NB4 (cell line): ENCODE measurements around the gene ANKRD22.
"Not testable (repeated sequence)": the region's sequence is repeated elsewhere in the genome, so short reads cannot be mapped to it uniquely, and the experiment has no call there.

Experiments
- DNase-seq: peaks from one replicate; pipeline ENCODE4 v3.0.0; 2010; ENCODE audit warnings: low read depth
- H3K4me3 ChIP-seq: one replicate; pipeline ENCODE4 v1.5.1; 2011; ENCODE audit warnings: mild to moderate bottlenecking, low read depth, low read length, moderate library complexity
- CTCF ChIP-seq: IDR thresholded peaks from one replicate; pipeline ENCODE4 v1.5.1; 2012; ENCODE audit warnings: low read depth, low read length
- MYC ChIP-seq: IDR thresholded peaks from 2 replicates; pipeline ENCODE4 v1.6.1; 2011; ENCODE audit warnings: low read depth, low read length
- POLR2A ChIP-seq: IDR thresholded peaks from 2 replicates; pipeline ENCODE4 v1.6.1; 2011; ENCODE audit warnings: mild to moderate bottlenecking; ENCODE audit not compliant: insufficient read length; ENCODE audit errors: extremely low read depth
- TF ChIP-seq, protein P1 (sequence below): IDR thresholded peaks from 2 replicates; pipeline ENCODE4 v1.6.1; 2011; ENCODE audit warnings: low read depth, low read length

Gene ANKRD22

DNA sequence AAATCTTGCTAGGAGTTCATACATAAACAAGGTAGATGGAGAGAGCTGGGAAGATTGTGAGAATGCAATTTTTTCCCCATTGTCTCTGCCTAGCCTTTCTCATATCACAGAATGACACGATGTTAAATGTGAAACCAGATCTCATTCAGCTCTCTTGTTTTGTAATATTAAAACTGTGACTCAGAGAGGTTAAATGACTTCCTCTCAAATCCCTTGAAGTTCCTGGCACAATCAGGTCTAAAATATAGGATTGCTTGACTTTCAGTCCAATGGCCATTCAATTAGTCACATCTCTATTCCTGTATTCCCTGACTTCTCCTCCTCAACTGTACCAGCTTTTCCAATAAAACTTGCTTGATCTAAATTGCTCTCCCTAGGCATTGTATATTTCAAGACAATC, 3.1 kb downstream of the ANKRD22 start:
- peak; percentile 63 for DNase-seq
- H3K4me3 ChIP-seq = peak overlapping the region; percentile 70
- no peak for TF ChIP-seq CTCF
- no peak for TF ChIP-seq MYC
- no peak for TF ChIP-seq POLR2A
- TF ChIP-seq, protein P1, sequence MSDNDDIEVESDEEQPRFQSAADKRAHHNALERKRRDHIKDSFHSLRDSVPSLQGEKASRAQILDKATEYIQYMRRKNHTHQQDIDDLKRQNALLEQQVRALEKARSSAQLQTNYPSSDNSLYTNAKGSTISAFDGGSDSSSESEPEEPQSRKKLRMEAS = no peak

DNA sequence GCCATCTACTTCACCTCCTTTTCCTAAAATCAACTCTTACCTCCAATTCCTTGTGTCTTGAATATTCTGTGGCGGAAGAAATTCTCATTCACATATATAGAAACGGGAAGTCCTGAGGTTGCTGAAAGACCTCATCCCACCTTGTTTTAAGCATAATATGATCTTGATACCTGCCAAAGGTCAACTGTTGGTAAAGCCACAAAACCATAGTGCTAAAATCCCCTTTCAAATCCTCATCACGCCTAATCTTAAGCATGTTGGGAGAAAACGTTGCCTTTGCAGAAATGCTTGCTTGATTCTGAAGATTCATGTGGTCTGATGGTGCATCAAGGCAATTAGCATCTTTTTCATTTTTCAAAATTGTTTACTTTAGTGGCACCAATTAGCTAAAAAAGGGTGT, 8.5 kb downstream of the ANKRD22 start:
- DNase-seq = no peak
- H3K4me3 ChIP-seq = no peak overlapping the region
- no peak for TF ChIP-seq CTCF
- TF ChIP-seq POLR2A = no peak
- TF ChIP-seq, protein P1 = no peak
- TF ChIP-seq MYC = no peak

DNA sequence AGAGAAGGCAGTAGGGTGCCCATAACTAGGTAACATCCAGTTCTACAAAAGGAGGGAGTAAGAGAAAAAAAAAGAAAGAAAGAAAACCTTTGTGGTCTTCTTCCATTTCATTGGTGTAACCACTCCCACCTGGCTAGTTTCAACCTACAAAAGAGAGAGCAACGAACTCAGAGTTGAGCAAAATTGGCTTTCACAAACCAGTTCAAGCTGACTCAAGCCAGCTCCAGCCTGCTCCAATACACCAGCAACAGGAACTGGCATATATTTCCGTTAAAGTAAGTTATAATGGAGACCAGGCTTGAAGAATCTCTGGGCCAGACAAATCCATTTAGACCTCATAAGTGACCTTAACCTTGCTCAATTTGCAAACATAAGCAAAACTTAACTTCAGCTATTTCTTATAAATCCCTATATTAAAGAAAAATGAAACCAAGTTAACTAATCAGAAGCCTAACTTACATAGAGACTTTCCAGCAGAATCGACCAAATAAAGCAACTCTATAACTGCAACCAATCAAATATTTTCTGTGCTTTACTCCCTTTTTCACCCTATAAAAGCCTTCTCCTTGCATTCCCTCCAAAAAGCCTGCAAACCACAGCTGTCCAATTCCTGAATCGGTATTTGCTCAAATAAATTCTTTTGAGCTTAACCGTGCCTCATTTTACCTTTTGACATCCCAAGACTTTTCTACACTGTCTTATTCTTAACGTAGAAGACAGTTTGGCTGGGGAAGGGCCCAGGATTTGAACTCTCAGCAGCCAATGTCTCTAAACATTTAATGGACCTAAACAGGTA, 10.1 kb downstream of the ANKRD22 start:
- TF ChIP-seq, protein P1 = no peak
- no peak for TF ChIP-seq POLR2A
- DNase-seq = peak; percentile 33
- H3K4me3 ChIP-seq = no peak overlapping the region

DNA sequence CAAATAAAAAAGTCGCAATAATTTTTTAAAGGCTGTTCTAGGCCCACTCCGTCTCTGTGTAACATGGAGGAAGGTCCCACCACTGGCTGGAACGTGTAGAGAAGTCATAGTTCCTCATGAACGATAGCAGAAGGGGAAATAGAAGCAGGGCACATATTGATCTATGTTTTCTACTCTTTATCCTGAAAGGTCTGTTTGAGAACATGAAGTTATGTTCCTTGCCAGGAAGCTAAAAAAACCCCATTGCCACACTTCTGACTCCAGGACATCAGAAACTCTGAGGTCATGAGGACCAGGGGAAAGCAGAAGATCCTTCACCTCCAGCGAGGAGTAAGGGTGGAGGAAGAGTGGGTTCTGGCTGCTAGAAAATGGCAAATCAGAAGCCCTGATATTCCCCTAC, 10.8 kb downstream of the ANKRD22 start:
- H3K4me3 ChIP-seq = no peak overlapping the region
- TF ChIP-seq, protein P1 = no peak
- TF ChIP-seq MYC (no peak), CTCF (no peak), POLR2A (no peak)
- DNase-seq = no peak

DNA sequence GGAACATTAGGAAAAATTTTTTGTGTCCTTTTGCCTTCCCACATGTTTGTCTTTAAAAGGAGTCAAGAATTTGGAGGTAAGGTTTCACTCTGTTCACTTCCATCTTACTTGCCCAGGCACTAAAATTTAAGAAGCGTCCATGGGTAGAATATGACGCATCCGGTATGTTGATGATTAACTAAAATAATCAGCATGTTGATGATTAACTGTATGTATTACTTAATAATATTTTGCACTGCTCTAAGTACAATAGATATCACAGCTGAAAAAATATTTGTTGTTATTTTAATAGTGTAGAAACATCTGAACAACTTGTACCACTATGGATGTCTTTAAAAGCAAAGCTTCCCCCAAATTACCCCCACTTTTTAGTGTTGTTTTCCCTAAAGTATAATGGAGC, 11.5 kb downstream of the ANKRD22 start:
- DNase-seq = no peak
- H3K4me3 ChIP-seq = no peak overlapping the region
- TF ChIP-seq, protein P1 = no peak
- TF ChIP-seq MYC = no peak
- no peak for TF ChIP-seq CTCF
- no peak for TF ChIP-seq POLR2A

DNA sequence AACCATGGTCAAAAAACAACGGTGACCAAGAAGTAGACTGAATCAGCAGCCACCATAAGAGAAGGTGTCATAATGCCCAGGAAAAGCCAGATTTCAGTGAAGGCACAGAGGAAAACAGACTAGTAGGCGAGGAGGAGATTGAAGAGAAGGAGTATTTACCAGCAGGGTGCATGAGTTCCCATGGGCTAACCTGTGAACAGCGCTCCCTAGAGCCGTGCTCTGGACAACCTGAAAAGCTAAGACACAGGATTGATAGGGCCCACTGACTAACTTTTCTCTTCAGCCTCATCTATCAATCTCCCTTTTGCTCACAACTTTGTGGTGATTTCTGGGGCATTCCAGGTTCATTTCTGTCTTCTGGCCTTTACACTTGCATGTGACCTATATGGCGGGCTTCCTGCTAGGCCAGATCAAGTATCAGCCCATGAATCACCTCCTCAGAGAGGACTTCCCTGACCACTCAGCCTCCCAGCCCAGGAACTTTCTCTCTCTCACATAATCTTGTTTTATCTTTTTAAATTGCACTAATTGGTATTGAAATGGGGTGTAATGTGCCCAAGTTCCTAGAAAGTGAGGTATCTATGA, 12.8 kb downstream of the ANKRD22 start:
- H3K4me3 ChIP-seq = no peak overlapping the region
- DNase-seq = no peak
- TF ChIP-seq, protein P1 = no peak
- TF ChIP-seq CTCF (no peak), MYC (no peak), POLR2A (no peak)

- not testable (repeated sequence) for DNase-seq, H3K4me3 ChIP-seq
Measured at GRCh38 chr10:88837632-88838031, 14.0 kb downstream of the ANKRD22 start.
